Spleen (tissue), 7 donors: ENCODE results near the gene VASN.

Source experiments
- POLR2A ChIP-seq, 3 donors: fragments of 450-650 bp; IDR thresholded peaks; one replicate each; pipeline ENCODE4 v1.5.1; 2017; ENCODE audit warnings: antibody characterized with exemption in 3 of 3, mild to moderate bottlenecking in 1 of 3
- TF ChIP-seq, protein P1 (sequence below), 11 experiments: fragments of 200-600 bp in 7 of 11; fragments of 450-650 bp in 4 of 11; sonication (generic) in 4 of 11; IDR thresholded peaks in 8 of 11; conservative IDR thresholded peaks in 3 of 11; 1 replicate in 7 of 11; 2 replicates in 4 of 11; pipeline versions ENCODE4 v1.4.0 to v1.8.0; 2016 to 2021; ENCODE audit warnings: antibody characterized with exemption in 11 of 11, inconsistent platforms in 4 of 11, mild to moderate bottlenecking in 1 of 11
- donor health status: DM: no; HTN: no; CAD: no; lungs with moderate emphysema.
- donor health status: DM: no; HTN: no; CAD: no.
- donor health status: DM: no; HTN: no; CAD: no.

DNA sequence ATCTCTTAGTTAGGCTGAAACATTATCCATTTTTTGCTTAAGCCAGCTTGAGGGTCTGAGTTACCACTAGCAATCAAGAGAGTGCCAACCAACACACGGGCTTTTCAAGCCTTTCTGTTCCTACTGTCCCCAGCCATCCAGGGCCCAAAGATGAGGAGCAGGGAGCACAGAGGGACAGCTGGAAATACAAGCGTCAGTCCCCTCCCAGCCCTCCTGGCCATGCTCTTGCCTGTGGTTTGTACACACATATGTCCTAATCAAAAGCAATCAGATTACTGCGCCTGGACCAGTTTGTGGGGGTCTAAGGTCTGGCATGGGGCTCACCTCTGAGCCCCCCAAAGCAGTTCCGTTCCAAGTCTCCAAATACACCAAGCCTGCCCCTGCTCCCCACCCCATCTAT, 41.2 kb downstream of the VASN start:
- TF ChIP-seq POLR2A (IDR thresholded peaks at IDR 0.05), result no peak
- TF ChIP-seq, protein P1, sequence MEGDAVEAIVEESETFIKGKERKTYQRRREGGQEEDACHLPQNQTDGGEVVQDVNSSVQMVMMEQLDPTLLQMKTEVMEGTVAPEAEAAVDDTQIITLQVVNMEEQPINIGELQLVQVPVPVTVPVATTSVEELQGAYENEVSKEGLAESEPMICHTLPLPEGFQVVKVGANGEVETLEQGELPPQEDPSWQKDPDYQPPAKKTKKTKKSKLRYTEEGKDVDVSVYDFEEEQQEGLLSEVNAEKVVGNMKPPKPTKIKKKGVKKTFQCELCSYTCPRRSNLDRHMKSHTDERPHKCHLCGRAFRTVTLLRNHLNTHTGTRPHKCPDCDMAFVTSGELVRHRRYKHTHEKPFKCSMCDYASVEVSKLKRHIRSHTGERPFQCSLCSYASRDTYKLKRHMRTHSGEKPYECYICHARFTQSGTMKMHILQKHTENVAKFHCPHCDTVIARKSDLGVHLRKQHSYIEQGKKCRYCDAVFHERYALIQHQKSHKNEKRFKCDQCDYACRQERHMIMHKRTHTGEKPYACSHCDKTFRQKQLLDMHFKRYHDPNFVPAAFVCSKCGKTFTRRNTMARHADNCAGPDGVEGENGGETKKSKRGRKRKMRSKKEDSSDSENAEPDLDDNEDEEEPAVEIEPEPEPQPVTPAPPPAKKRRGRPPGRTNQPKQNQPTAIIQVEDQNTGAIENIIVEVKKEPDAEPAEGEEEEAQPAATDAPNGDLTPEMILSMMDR (IDR thresholded peaks at IDR 0.05 in 8 of 11, conservative IDR thresholded peaks at IDR 0.05 in 3 of 11), result no peak
